Astrocyte of the cerebellum (primary cell): Measurements from ENCODE around the gene RPS6KA2.

Experiments used
- DNase-seq: peaks from one replicate; pipeline ENCODE4 v3.0.0-alpha.2; 2011; ENCODE audit warnings: low read depth
- H3K4me3 ChIP-seq: 2 replicates; pipeline ENCODE4 v1.5.1; 2011; ENCODE audit warnings: mild to moderate bottlenecking, low read depth, low read length, moderate library complexity
- in situ Hi-C: cut with HindIII; loops from 2 replicates; pipeline ENCODE4 v1.10.0; 2017; ENCODE audit warnings: low sequenced_read_pairs
- TF ChIP-seq, protein P1 (sequence below): IDR thresholded peaks from 2 replicates; pipeline ENCODE4 v1.5.1; 2012; ENCODE audit warnings: low read length, low read depth, moderate library complexity, mild to moderate bottlenecking; ENCODE audit errors: missing control alignments

The RPS6KA2 gene

DNA sequence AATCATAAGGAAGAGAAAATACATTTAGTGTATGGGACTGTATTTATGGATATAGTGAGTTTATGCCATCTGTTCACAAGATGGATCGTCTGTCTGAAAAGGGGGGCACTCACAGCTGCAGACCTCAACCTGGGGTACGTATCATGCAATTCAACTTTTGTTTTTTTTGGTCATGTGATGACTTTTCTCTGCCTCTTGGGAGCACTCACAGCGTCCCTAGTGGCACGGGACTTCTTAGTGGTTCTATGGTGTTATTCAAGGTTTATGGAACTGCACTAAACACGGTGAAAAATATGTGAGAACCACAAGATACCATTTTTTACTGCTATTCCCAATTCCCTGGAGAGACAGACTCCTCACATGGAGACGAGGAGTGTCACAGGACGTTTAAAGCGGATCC lies 183.9 kb downstream of the RPS6KA2 start:
- TF ChIP-seq, protein P1, sequence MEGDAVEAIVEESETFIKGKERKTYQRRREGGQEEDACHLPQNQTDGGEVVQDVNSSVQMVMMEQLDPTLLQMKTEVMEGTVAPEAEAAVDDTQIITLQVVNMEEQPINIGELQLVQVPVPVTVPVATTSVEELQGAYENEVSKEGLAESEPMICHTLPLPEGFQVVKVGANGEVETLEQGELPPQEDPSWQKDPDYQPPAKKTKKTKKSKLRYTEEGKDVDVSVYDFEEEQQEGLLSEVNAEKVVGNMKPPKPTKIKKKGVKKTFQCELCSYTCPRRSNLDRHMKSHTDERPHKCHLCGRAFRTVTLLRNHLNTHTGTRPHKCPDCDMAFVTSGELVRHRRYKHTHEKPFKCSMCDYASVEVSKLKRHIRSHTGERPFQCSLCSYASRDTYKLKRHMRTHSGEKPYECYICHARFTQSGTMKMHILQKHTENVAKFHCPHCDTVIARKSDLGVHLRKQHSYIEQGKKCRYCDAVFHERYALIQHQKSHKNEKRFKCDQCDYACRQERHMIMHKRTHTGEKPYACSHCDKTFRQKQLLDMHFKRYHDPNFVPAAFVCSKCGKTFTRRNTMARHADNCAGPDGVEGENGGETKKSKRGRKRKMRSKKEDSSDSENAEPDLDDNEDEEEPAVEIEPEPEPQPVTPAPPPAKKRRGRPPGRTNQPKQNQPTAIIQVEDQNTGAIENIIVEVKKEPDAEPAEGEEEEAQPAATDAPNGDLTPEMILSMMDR: no peak
- H3K4me3 ChIP-seq: no peak overlapping the region
- DNase-seq: no peak
- in situ Hi-C loops: no loop called here

GRCh38 chr6:166442131-166442685 lies 184.8 kb downstream of the RPS6KA2 start:
- no peak for DNase-seq
- in situ Hi-C loops: no loop called here
- no peak overlapping the region for H3K4me3 ChIP-seq
- TF ChIP-seq, protein P1: no peak

- DNase-seq: no peak
- TF ChIP-seq, protein P1: no peak
- in situ Hi-C loops: no loop called here
- no peak overlapping the region for H3K4me3 ChIP-seq
Observed at GRCh38 chr6:166441325-166442078, 185.5 kb downstream of the RPS6KA2 start.

- DNase-seq: no peak
- in situ Hi-C loops: no loop called here
- no peak overlapping the region for H3K4me3 ChIP-seq
- TF ChIP-seq, protein P1: no peak
Observed at GRCh38 chr6:166440729-166441128, 186.3 kb downstream of the RPS6KA2 start.

- in situ Hi-C loops: no loop called here
- TF ChIP-seq, protein P1: no peak
- no peak for DNase-seq
- no peak overlapping the region for H3K4me3 ChIP-seq
Observed at GRCh38 chr6:166440106-166440505, 186.9 kb downstream of the RPS6KA2 start.

- H3K4me3 ChIP-seq: no peak overlapping the region
- in situ Hi-C loops: no loop called here
- DNase-seq: no peak
- TF ChIP-seq, protein P1: no peak
Observed at GRCh38 chr6:166439366-166440091, 187.5 kb downstream of the RPS6KA2 start.
